SU-DHL-6 (cell line): ENCODE data around the gene LCAT.

Source experiments
- H2AFZ ChIP-seq: fragments of 200-600 bp; sonication (generic); 2 replicates; pipeline ENCODE4 v1.6.1; 2014; ENCODE audit warnings: low read depth, mild to moderate bottlenecking, moderate library complexity, mixed read lengths, antibody characterized with exemption, low read length; ENCODE audit not compliant: severe bottlenecking
- H3F3A ChIP-seq: fragments of 200-600 bp; shearing (Covaris generic); 2 replicates; pipeline ENCODE4 v1.6.0; 2016; ENCODE audit warnings: antibody characterized with exemption, mild to moderate bottlenecking; ENCODE audit not compliant: insufficient read depth
- H3K27ac ChIP-seq: fragments of 200-600 bp; sonication (generic); 2 replicates; pipeline ENCODE4 v1.5.1; 2016; ENCODE audit warnings: low read depth, mild to moderate bottlenecking, low read length, moderate library complexity, mixed read lengths
- H3K27me3 ChIP-seq: fragments of 200-600 bp; sonication (generic), shearing (Covaris generic); 2 replicates; pipeline ENCODE4 v1.6.0; 2014; ENCODE audit warnings: mild to moderate bottlenecking, low read length
- H3K36me3 ChIP-seq: fragments of 200-600 bp; sonication (generic); 2 replicates; pipeline ENCODE4 v1.6.1; 2014; ENCODE audit warnings: mild to moderate bottlenecking, low read length, mixed read lengths
- H3K4me2 ChIP-seq: fragments of 300-600, 200-600 bp; shearing (Covaris generic), sonication (generic); 2 replicates; pipeline ENCODE4 v1.6.0; 2014; ENCODE audit warnings: low read length, low read depth, mild to moderate bottlenecking; ENCODE audit not compliant: poor library complexity, severe bottlenecking
- H3K4me3 ChIP-seq: fragments of 200-600 bp; sonication (generic); 2 replicates; pipeline ENCODE4 v1.5.1; 2014; ENCODE audit warnings: antibody characterized with exemption, low read length, mild to moderate bottlenecking, mixed read lengths; ENCODE audit not compliant: insufficient read depth, poor library complexity, severe bottlenecking
- H3K79me2 ChIP-seq: fragments of 200-600 bp; sonication (generic); 2 replicates; pipeline ENCODE4 v1.6.1; 2014; ENCODE audit warnings: mild to moderate bottlenecking, low read length, moderate library complexity; ENCODE audit not compliant: insufficient read depth
- H3K9ac ChIP-seq: fragments of 200-600 bp; sonication (generic); 2 replicates; pipeline ENCODE4 v1.7.0; 2014; ENCODE audit warnings: mild to moderate bottlenecking, low read length
- H3K9me2 ChIP-seq: fragments of 200-600 bp; sonication (generic); replicated peaks from 2 replicates; pipeline ENCODE4 v1.6.1; 2014; ENCODE audit warnings: low read length; ENCODE audit not compliant: insufficient read depth
- H3K9me3 ChIP-seq: fragments of 200-600 bp; sonication (generic); 2 replicates; pipeline ENCODE4 v1.6.1; 2014; ENCODE audit warnings: low read length, mixed read lengths; ENCODE audit not compliant: insufficient read depth
- H4K20me1 ChIP-seq: fragments of 200-600 bp; sonication (generic); 2 replicates; pipeline ENCODE4 v1.6.1; 2014; ENCODE audit warnings: low read depth, mild to moderate bottlenecking, antibody characterized with exemption, low read length, moderate library complexity, mixed read lengths
- CTCF ChIP-seq: fragments of 200-600 bp; sonication (generic); IDR thresholded peaks from one replicate; pipeline ENCODE4 v1.5.1; 2017; ENCODE audit warnings: antibody characterized with exemption, mild to moderate bottlenecking, low read length, moderate library complexity; ENCODE audit not compliant: insufficient read depth, poor library complexity, severe bottlenecking
- EZH2phosphoT487 ChIP-seq: fragments of 200-600 bp; sonication (generic), shearing (Covaris generic); conservative IDR thresholded peaks from 2 replicates; pipeline ENCODE4 v1.6.1; 2018; ENCODE audit warnings: mild to moderate bottlenecking, antibody characterized with exemption, low read length, moderate library complexity, mixed read lengths

Gene LCAT

GRCh38 chr16:67969254-67970039 is 25.5 kb upstream of the LCAT start:
- no peak overlapping the region for H3K27ac ChIP-seq
- H3K79me2 ChIP-seq: no peaks in the 10 kb centered on the region
- H3K36me3 ChIP-seq: no peaks in the 10 kb centered on the region
- no peaks in the 10 kb centered on the region for H3K9me2 ChIP-seq
- no peak for TF ChIP-seq CTCF
- TF ChIP-seq EZH2phosphoT487: no peak
- peak overlapping the region; percentile 76 for H3K4me2 ChIP-seq
- H3K9ac ChIP-seq: peak overlapping the region; percentile 69
- H2AFZ ChIP-seq: peak overlapping the region; percentile 91
- no peaks in the 10 kb centered on the region for H4K20me1 ChIP-seq
- H3K9me3 ChIP-seq: no peaks in the 10 kb centered on the region
- H3F3A ChIP-seq: no peaks in the 10 kb centered on the region
- H3K27me3 ChIP-seq: no peaks in the 10 kb centered on the region
- peak overlapping the region; percentile 61 for H3K4me3 ChIP-seq

DNA sequence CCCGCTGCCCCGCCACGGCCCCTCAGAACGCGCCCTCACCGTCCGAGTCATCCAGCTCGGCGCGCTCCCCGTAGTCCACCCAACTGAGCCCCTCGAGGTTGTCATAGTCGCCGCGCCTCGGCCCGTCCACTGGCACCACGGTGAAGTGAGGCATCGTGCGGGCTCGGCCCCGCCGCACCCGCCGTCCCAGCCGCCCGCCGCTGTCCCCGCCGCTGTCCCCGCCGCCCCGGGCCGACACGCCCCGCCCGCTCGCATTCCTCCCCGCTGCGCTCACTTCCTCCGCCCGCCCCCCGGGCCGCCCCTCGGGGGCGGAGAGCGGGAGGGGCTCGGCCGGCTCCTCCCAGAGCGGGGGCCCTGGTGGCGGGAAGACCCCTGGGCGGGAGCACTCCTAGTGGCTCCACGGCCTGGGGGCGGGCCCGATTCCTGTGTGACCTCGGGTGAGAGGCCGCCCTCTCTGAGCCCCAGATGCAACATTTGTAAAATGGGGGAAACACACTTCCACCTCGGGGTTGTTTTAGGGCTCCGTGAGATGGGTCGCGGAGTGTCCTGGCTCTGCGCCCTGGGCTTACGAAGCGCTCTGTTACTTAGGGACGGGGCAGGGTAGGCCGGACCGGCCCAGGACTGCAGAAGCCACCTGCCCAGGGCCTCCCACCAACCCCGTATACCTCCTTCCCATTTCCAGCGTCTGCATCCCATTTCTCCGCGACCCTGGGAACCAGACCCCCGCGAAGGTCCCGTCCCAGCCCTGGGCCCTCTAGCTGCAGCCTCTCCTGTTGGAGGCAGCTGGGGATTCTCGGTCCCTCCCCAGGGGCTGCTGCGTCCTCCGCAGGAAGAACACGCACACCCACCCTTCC is 24.7 kb upstream of the LCAT start, which contains the start of gene SLC12A4:
Gene SLC12A4, minus strand, starts transcription at position 238 of the 854 bp plus-strand sequence. Its CDS starts 84 bp downstream, at position 154.
- Histone ChIP-seq H3K36me3 (no peaks in the 10 kb centered on the region), H4K20me1 (no peaks in the 10 kb centered on the region), H3K4me3 (peak within 1 kb of the TSS; percentile 61), H3K79me2 (no peaks in the 10 kb centered on the region), H3F3A (no peaks in the 10 kb centered on the region), H2AFZ (peak within 1 kb of the TSS; percentile 91), H3K9ac (peak within 1 kb of the TSS; percentile 69), H3K4me2 (peak within 1 kb of the TSS; percentile 76), H3K27ac (peak within 1 kb of the TSS; percentile 29), H3K27me3 (no peaks in the 10 kb centered on the region), H3K9me2 (no peaks in the 10 kb centered on the region), H3K9me3 (no peaks in the 10 kb centered on the region)
- TF ChIP-seq EZH2phosphoT487 (no peak), CTCF (no peak)

DNA sequence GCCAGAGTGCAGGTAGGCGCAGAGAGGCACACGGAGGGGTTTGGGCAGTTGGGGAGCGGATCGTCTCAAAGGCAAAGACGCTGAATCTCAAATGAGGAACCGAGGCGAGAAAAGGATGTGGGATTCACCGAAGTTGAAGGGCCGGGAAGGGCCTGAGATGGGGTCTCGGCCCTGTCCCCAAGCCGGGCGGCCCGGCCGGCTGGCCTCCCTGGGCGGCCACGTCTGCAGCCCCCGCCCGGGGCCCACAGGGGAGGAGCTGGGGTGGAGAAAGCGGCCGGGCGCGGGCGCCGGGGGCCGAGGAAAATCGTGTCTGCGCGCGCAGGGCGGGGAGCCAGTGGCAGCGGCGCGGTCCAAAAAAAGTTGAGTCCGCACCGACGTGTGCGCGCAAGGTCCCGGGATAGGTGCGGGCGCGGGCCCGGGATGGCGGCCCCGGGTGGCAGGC is 24.1 kb upstream of the LCAT start:
- Histone ChIP-seq H3K27me3 (no peaks in the 10 kb centered on the region), H3K36me3 (no peaks in the 10 kb centered on the region), H3K27ac (peak overlapping the region; percentile 29), H3K4me2 (peak overlapping the region; percentile 76), H3K9me3 (no peaks in the 10 kb centered on the region), H2AFZ (peak overlapping the region; percentile 70), H3K4me3 (peak overlapping the region; percentile 61), H3F3A (no peaks in the 10 kb centered on the region), H3K9ac (peak overlapping the region; percentile 69), H4K20me1 (no peaks in the 10 kb centered on the region), H3K9me2 (no peaks in the 10 kb centered on the region), H3K79me2 (no peaks in the 10 kb centered on the region)
- TF ChIP-seq CTCF (no peak), EZH2phosphoT487 (no peak)
